Peyer's patch (tissue), 4 donors: Measurements from ENCODE around the gene PRDM15. TPM values are rescaled to one million over a fixed set of nuclear protein-coding genes. Genes with fewer than 3 reads are reported as not detected.
A peak's percentile ranks its signal among the peaks of the same experiment; 100 is the strongest.

ENCODE experiments used
- DNase-seq, 3 donors: peaks; one replicate each; pipeline ENCODE4 v3.0.0-alpha.2; 2017 to 2019
- H3K27ac ChIP-seq, 4 donors: fragments of 200-600 bp; sonication (generic); one replicate each; pipeline ENCODE4 v1.5.1; 2016 to 2019
- H3K27me3 ChIP-seq, 2 donors: fragments of 200-600 bp; sonication (generic); one replicate each; pipeline ENCODE4 v1.5.1; 2019
- H3K36me3 ChIP-seq, 3 donors: fragments of 200-600 bp; sonication (generic); one replicate each; pipeline ENCODE4 v1.5.1; 2016 to 2019
- H3K4me1 ChIP-seq, 4 donors: fragments of 200-600 bp; sonication (generic); one replicate each; pipeline ENCODE4 v1.5.1; 2016 to 2019
- H3K4me3 ChIP-seq, 4 donors: fragments of 200-600 bp; sonication (generic); 1 replicate in 3 of 4; 2 replicates in 1 of 4; pipeline ENCODE4 v1.5.1; 2016 to 2019; ENCODE audit warnings: mild to moderate bottlenecking in 1 of 4
- H3K9me3 ChIP-seq, 4 donors: fragments of 200-600 bp; sonication (generic); one replicate each; pipeline ENCODE4 v1.5.1; 2016 to 2019; ENCODE audit warnings: mild to moderate bottlenecking in 1 of 4
- POLR2A ChIP-seq, 2 donors: fragments of 450-650 bp; IDR thresholded peaks; one replicate each; pipeline ENCODE4 v1.5.1; 2017; ENCODE audit warnings: antibody characterized with exemption in 2 of 2, mild to moderate bottlenecking in 2 of 2, moderate library complexity in 2 of 2
- total RNA-seq, 4 donors: library from RNA; depleted of rRNA; stranded (reverse); fragments of >200 nt; gene quantifications; one replicate each; pipeline ENCODE4 v1.1.0, GENCODE V29; 2016
- TF ChIP-seq, protein P1 (sequence below), 6 experiments: fragments of 450-650 bp in 4 of 6; fragments of 200-600 bp in 2 of 6; sonication (generic) in 1 of 6; IDR thresholded peaks; one replicate each; pipeline ENCODE4 v1.5.1; 2017 to 2019; ENCODE audit warnings: antibody characterized with exemption in 6 of 6, mild to moderate bottlenecking in 3 of 6, moderate library complexity in 1 of 6

Gene PRDM15
- total RNA-seq, 4 donors from 2014 or later, result 9.3 to 47.9 (median 16.9) TPM

DNA sequence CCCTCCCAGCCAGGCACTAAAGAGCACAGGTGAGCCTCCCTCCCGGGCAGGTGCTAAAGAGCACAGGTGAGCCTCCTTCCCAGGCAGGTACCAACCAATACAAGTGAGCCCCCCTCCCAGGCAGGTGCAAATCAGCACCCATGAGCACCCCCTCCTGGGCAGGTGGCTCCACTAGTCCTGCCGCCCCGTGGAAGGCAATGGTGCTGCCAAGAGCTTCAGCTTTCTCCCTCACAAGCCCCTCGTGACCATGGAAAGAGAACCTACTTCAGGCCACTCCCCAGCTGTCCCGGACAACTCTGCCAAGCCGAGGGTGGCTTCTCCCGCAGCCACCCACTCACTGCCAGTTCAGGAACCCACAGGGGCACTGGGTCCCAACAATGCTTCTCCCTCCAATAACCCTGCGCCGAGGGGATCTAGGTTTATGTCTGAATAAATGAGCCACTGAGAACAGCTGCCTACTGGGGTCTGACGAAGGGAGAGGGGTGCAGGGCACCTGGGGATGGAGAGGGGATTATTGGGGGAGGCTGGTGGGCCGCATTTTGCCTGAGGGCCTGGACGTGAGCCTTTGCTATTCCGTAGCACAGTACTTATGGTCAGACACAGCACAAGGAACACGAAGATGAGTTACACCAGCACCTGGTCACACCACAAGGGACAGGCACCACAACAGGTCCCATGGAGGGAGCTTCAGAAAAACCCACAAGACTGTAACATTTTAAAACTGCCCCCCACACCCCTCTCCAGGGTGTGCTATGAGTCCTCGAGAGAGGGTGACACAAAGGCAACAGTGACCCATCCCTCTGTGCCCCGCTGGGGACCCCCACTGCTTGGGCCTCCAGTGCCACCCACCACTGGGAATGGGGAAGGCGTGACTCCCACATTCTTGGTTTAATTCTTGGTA lies 46.3 kb downstream of the PRDM15 start:
- Histone ChIP-seq H3K36me3 (peaks cover 0 to 55% (median 0%) of the 10 kb centered on the region in 3 donors), H3K27ac (peak overlapping the region in 1 of 4 donors; percentile 38)
- no peak for TF ChIP-seq POLR2A (IDR thresholded peaks at IDR 0.05)
- TF ChIP-seq, protein P1, sequence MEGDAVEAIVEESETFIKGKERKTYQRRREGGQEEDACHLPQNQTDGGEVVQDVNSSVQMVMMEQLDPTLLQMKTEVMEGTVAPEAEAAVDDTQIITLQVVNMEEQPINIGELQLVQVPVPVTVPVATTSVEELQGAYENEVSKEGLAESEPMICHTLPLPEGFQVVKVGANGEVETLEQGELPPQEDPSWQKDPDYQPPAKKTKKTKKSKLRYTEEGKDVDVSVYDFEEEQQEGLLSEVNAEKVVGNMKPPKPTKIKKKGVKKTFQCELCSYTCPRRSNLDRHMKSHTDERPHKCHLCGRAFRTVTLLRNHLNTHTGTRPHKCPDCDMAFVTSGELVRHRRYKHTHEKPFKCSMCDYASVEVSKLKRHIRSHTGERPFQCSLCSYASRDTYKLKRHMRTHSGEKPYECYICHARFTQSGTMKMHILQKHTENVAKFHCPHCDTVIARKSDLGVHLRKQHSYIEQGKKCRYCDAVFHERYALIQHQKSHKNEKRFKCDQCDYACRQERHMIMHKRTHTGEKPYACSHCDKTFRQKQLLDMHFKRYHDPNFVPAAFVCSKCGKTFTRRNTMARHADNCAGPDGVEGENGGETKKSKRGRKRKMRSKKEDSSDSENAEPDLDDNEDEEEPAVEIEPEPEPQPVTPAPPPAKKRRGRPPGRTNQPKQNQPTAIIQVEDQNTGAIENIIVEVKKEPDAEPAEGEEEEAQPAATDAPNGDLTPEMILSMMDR (IDR thresholded peaks at IDR 0.05), result no peak

GRCh38 chr21:41831866-41832595 lies 47.1 kb downstream of the PRDM15 start:
- DNase-seq, result peak in 1 of 3 donors; percentile 35
- TF ChIP-seq, protein P1 (IDR thresholded peaks at IDR 0.05), result no peak
- TF ChIP-seq POLR2A (IDR thresholded peaks at IDR 0.05), result no peak
- Histone ChIP-seq H3K4me1 (no peaks in the 10 kb centered on the region), H3K9me3 (no peaks in the 10 kb centered on the region), H3K36me3 (peaks cover 0 to 48% (median 0%) of the 10 kb centered on the region in 3 donors), H3K27ac (no peak overlapping the region), H3K27me3 (no peaks in the 10 kb centered on the region), H3K4me3 (no peak overlapping the region)

More for the DNA sequence above, 46.3 kb downstream of the PRDM15 start:
- no peak for DNase-seq
- Histone ChIP-seq H3K4me1 (no peaks in the 10 kb centered on the region), H3K4me3 (no peak overlapping the region), H3K27me3 (no peaks in the 10 kb centered on the region), H3K9me3 (no peaks in the 10 kb centered on the region)

DNA sequence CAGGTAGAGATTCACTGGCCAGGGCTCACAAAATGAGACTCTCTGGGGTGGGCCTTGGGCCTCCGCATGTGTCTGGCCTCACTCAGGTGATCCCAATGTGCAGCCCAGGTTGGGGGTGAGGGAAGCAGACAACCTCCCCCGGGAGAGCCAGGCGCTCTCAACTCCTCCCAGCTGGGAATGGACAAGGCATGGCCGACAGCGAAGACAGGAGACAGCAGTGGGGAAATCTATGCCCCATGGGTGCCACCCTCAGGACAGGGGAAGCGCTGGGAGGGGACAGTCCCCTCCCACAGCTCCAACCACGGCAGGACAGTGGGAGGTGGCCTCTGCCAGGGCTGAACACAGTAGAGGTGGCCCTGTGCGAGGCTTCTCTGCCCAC lies 47.7 kb downstream of the PRDM15 start:
- no peaks in the 10 kb centered on the region for H3K9me3 ChIP-seq
- no peak overlapping the region for H3K27ac ChIP-seq
- H3K36me3 ChIP-seq, result peaks cover 0 to 42% (median 0%) of the 10 kb centered on the region in 3 donors
- H3K4me1 ChIP-seq, result no peaks in the 10 kb centered on the region
- DNase-seq, result no peak
- H3K27me3 ChIP-seq, result no peaks in the 10 kb centered on the region
- H3K4me3 ChIP-seq, result no peak overlapping the region
- TF ChIP-seq POLR2A (IDR thresholded peaks at IDR 0.05), result no peak
- TF ChIP-seq, protein P1 (IDR thresholded peaks at IDR 0.05), result no peak

- no peaks in the 10 kb centered on the region for H3K27me3 ChIP-seq
- no peak overlapping the region for H3K27ac ChIP-seq
- H3K9me3 ChIP-seq, result no peaks in the 10 kb centered on the region
- peak in 1 of 3 donors; percentile 37 for DNase-seq
- peaks cover 0 to 38% (median 0%) of the 10 kb centered on the region in 3 donors for H3K36me3 ChIP-seq
- no peak overlapping the region for H3K4me3 ChIP-seq
- TF ChIP-seq, protein P1 (IDR thresholded peaks at IDR 0.05), result no peak
- no peak for TF ChIP-seq POLR2A (IDR thresholded peaks at IDR 0.05)
- no peaks in the 10 kb centered on the region for H3K4me1 ChIP-seq
Observed at GRCh38 chr21:41830764-41831452, 48.2 kb downstream of the PRDM15 start.

GRCh38 chr21:41830145-41830707 lies 48.9 kb downstream of the PRDM15 start:
- Histone ChIP-seq H3K4me1 (no peaks in the 10 kb centered on the region), H3K27me3 (no peaks in the 10 kb centered on the region), H3K9me3 (no peaks in the 10 kb centered on the region), H3K4me3 (no peak overlapping the region), H3K27ac (no peak overlapping the region), H3K36me3 (peaks cover 0 to 38% (median 0%) of the 10 kb centered on the region in 3 donors)
- DNase-seq, result no peak
- TF ChIP-seq POLR2A (IDR thresholded peaks at IDR 0.05), result no peak
- TF ChIP-seq, protein P1 (IDR thresholded peaks at IDR 0.05), result no peak
